ENCODE measurements around the gene JAGN1. TPM values are rescaled to one million over a fixed set of nuclear protein-coding genes. Genes with fewer than 3 reads are reported as not detected.
"Not testable (repeated sequence)": the region's sequence is repeated elsewhere in the genome, so short reads cannot be mapped to it uniquely, and the experiment has no call there.

JAGN1 gene
- total RNA-seq, 1 donor from 2014 or later = 31.1 TPM

GRCh38 chr3:9897408-9898372 is 7.3 kb downstream of the JAGN1 start:
- DNase-seq (ENCODE audit: low read depth) = peak; percentile 98

- peak; percentile 38 for DNase-seq (ENCODE audit: low read depth)
These were observed 8.2 kb downstream of the JAGN1 start for GRCh38 chr3:9898467-9899241.

- DNase-seq (ENCODE audit: low read depth) = no peak
These were observed 8.9 kb downstream of the JAGN1 start for GRCh38 chr3:9899289-9899791.

- DNase-seq (ENCODE audit: low read depth) = not testable (repeated sequence)
These were observed 10.6 kb downstream of the JAGN1 start for GRCh38 chr3:9900965-9901415.

GRCh38 chr3:9901967-9902366 is 11.6 kb downstream of the JAGN1 start:
- no peak for DNase-seq (ENCODE audit: low read depth)

GRCh38 chr3:9902372-9903237 is 12.2 kb downstream of the JAGN1 start, which contains the start of gene IL17RE:
IL17RE (plus strand) TSS chr3:9902848; CDS start chr3:9902933, 85 bp downstream.
- no peak for DNase-seq (ENCODE audit: low read depth)

GRCh38 chr3:9903238-9903624 is 12.8 kb downstream of the JAGN1 start:
- DNase-seq (ENCODE audit: low read depth) = no peak

GRCh38 chr3:9903904-9904303 is 13.5 kb downstream of the JAGN1 start:
- no peak for DNase-seq (ENCODE audit: low read depth)

- no peak for DNase-seq (ENCODE audit: low read depth)
These were observed 16.1 kb downstream of the JAGN1 start for GRCh38 chr3:9906480-9906879.

GRCh38 chr3:9908286-9908685 is 17.9 kb downstream of the JAGN1 start:
- no peak for DNase-seq (ENCODE audit: low read depth)

- DNase-seq (ENCODE audit: low read depth) = peak; percentile 56
These were observed 19.0 kb downstream of the JAGN1 start for GRCh38 chr3:9909221-9910013.

- no peak for DNase-seq (ENCODE audit: low read depth)
These were observed 21.5 kb downstream of the JAGN1 start for GRCh38 chr3:9911863-9912262.

GRCh38 chr3:9912294-9912935 is 22.0 kb downstream of the JAGN1 start:
- peak; percentile 76 for DNase-seq (ENCODE audit: low read depth)

- DNase-seq (ENCODE audit: low read depth) = no peak
These were observed 23.2 kb downstream of the JAGN1 start for GRCh38 chr3:9913601-9914000.

GRCh38 chr3:9914011-9914410 is 23.6 kb downstream of the JAGN1 start:
- no peak for DNase-seq (ENCODE audit: low read depth)

GRCh38 chr3:9914559-9915253 is 24.3 kb downstream of the JAGN1 start:
- no peak for DNase-seq (ENCODE audit: low read depth)

- no peak for DNase-seq (ENCODE audit: low read depth)
These were observed 25.1 kb downstream of the JAGN1 start for GRCh38 chr3:9915254-9916141.

GRCh38 chr3:9916346-9916733 is 25.9 kb downstream of the JAGN1 start:
- no peak for DNase-seq (ENCODE audit: low read depth)
